ENCODE data around the gene CLTB.

GRCh38 chr5:176412517-176413254 is 3.7 kb downstream of the CLTB start:
- TF ChIP-seq POLR2A (IDR thresholded peaks at IDR 0.05): no peak
- TF ChIP-seq CTCF (IDR thresholded peaks at IDR 0.05): no peak

Measured in tibial nerve (tissue), 3 donors.